GM18867 (cell line): Measurements from ENCODE around the gene RAB35.
A peak's percentile ranks its signal among the peaks of the same experiment; 100 is the strongest.

Source experiments
- ATAC-seq: cut with Tn5 transposase; IDR thresholded peaks from one replicate; pipeline ENCODE4 v1.9.1; 2021; ENCODE audit warnings: mild to moderate bottlenecking, moderate library complexity; ENCODE audit not compliant: unreplicated experiment

The RAB35 gene

GRCh38 chr12:120090206-120090605 lies 26.3 kb downstream of the RAB35 start:
- ATAC-seq, result no peak

GRCh38 chr12:120089796-120090195 lies 26.8 kb downstream of the RAB35 start:
- ATAC-seq, result no peak

- no peak for ATAC-seq
These were observed 27.4 kb downstream of the RAB35 start for GRCh38 chr12:120089105-120089504.

- peak; percentile 96 for ATAC-seq
These were observed 29.5 kb downstream of the RAB35 start for GRCh38 chr12:120086801-120087621.

GRCh38 chr12:120085920-120086645 lies 30.5 kb downstream of the RAB35 start:
- no peak for ATAC-seq

- no peak for ATAC-seq
These were observed 34.9 kb downstream of the RAB35 start for GRCh38 chr12:120081641-120082040.

- ATAC-seq, result no peak
These were observed 36.8 kb downstream of the RAB35 start for GRCh38 chr12:120079411-120080400.

- no peak for ATAC-seq
These were observed 37.7 kb downstream of the RAB35 start for GRCh38 chr12:120078868-120079267.

- ATAC-seq, result no peak
These were observed 39.3 kb downstream of the RAB35 start for GRCh38 chr12:120077260-120077659.

GRCh38 chr12:120076651-120077050 lies 39.9 kb downstream of the RAB35 start:
- no peak for ATAC-seq

- no peak for ATAC-seq
These were observed 41.4 kb downstream of the RAB35 start for GRCh38 chr12:120075034-120075616.

GRCh38 chr12:120072472-120073249 lies 43.9 kb downstream of the RAB35 start:
- ATAC-seq, result no peak

GRCh38 chr12:120071493-120072020 lies 45.0 kb downstream of the RAB35 start:
- ATAC-seq, result no peak

GRCh38 chr12:120069278-120069677 lies 47.3 kb downstream of the RAB35 start:
- no peak for ATAC-seq

- ATAC-seq, result no peak
These were observed 48.7 kb downstream of the RAB35 start for GRCh38 chr12:120067901-120068300.

- no peak for ATAC-seq
These were observed 49.3 kb downstream of the RAB35 start for GRCh38 chr12:120067084-120067869.

- ATAC-seq, result no peak
These were observed 50.2 kb downstream of the RAB35 start for GRCh38 chr12:120066341-120066740.

- no peak for ATAC-seq
These were observed 51.1 kb downstream of the RAB35 start for GRCh38 chr12:120065472-120065871.
